Measurements from ENCODE around the gene ANKRD52.

The ANKRD52 gene

GRCh38 chr12:56189099-56189917 lies 68.9 kb downstream of the ANKRD52 start, which contains the start of gene SMARCC2:
Gene SMARCC2, minus strand, starts transcription at chr12:56189483. Its CDS starts 22 bp downstream, at chr12:56189461.
- peak; percentile 58 to 96 (median 78) for DNase-seq

GRCh38 chr12:56188778-56189098 lies 69.4 kb downstream of the ANKRD52 start:
- intact Hi-C loops (cut with DNase I): loop anchor here (2.0 kb wide), 2 partner anchors 36 to 70 kb away; partner anchors contain the start of genes NABP2 and ZC3H10

More at GRCh38 chr12:56189099-56189917, 68.9 kb downstream of the ANKRD52 start, which contains the start of gene SMARCC2:
- intact Hi-C loops (cut with DNase I): loop anchor here (2.0 kb wide), 2 partner anchors 35 to 71 kb away; partner anchors contain the start of genes NABP2 and ZC3H10

GRCh38 chr12:56188131-56188777 lies 69.9 kb downstream of the ANKRD52 start:
- no peak for DNase-seq
- intact Hi-C loops (cut with DNase I): loop anchor here (2.0 kb wide), 2 partner anchors 37 to 69 kb away; partner anchors contain the start of genes NABP2 and ZC3H10

More at GRCh38 chr12:56188778-56189098, 69.4 kb downstream of the ANKRD52 start:
- DNase-seq: peak in 2 of 10 donors; percentile 13 to 75

All from posterior cingulate gyrus (tissue), 11 donors.